Sigmoid colon (tissue), 7 donors: ENCODE measurements around the gene RPEL1. TPM values are rescaled to one million over a fixed set of nuclear protein-coding genes. Genes with fewer than 3 reads are reported as not detected.
"Not testable (repeated sequence)": the region's sequence is repeated elsewhere in the genome, so short reads cannot be mapped to it uniquely, and the experiment has no call there.

Source experiments
- DNase-seq: peaks from one replicate; pipeline ENCODE4 v3.0.0-alpha.2; 2019
- H3K27ac ChIP-seq, 4 donors: fragments of 200-600 bp; sonication (generic); one replicate each; pipeline ENCODE4 v1.5.1; 2016 to 2019; ENCODE audit warnings: mild to moderate bottlenecking in 1 of 4
- H3K27me3 ChIP-seq, 3 donors: fragments of 200-600 bp; sonication (generic); one replicate each; pipeline ENCODE4 v1.5.1; 2019; ENCODE audit warnings: mild to moderate bottlenecking in 1 of 3
- H3K36me3 ChIP-seq, 4 donors: fragments of 200-600 bp; sonication (generic); one replicate each; pipeline ENCODE4 v1.5.1; 2016 to 2019
- H3K4me1 ChIP-seq, 4 donors: fragments of 200-600 bp; sonication (generic); one replicate each; pipeline ENCODE4 v1.5.1; 2017 to 2019
- H3K4me3 ChIP-seq, 4 donors: fragments of 200-600 bp; sonication (generic); one replicate each; pipeline ENCODE4 v1.5.1; 2017 to 2019; ENCODE audit warnings: mild to moderate bottlenecking in 2 of 4, moderate library complexity in 1 of 4
- H3K9me3 ChIP-seq, 4 donors: fragments of 200-600 bp in 3 of 4; sonication (generic) in 3 of 4; one replicate each; pipeline versions ENCODE4 v1.5.1 to v1.6.1; 2013 to 2019
- EP300 ChIP-seq, 4 donors: sonication (generic); formaldehyde crosslinking; IDR thresholded peaks; one replicate each; pipeline ENCODE4 v1.6.1; 2017; ENCODE audit warnings: antibody characterized with exemption in 4 of 4
- POLR2A ChIP-seq, 2 donors: fragments of 450-650 bp; IDR thresholded peaks; one replicate each; pipeline ENCODE4 v1.6.1; 2016; ENCODE audit warnings: antibody characterized with exemption in 2 of 2, mild to moderate bottlenecking in 2 of 2, moderate library complexity in 2 of 2
- POLR2AphosphoS5 ChIP-seq, 4 donors: sonication (generic); formaldehyde crosslinking; IDR thresholded peaks; one replicate each; pipeline ENCODE4 v1.6.1; 2017; ENCODE audit warnings: antibody characterized with exemption in 4 of 4
- WGBS, 2 donors: extraction: QIAGEN DNeasy Blood & Tissue Kit; methylation state at CpG; one replicate each; pipeline ENCODE4 v1.1.7; 2013; 5-methylcytosine and 5-hydroxymethylcytosine counted together
- intact Hi-C: fragments of 100-400 bp; cut with DNase I; formaldehyde crosslinking; loops from one replicate; pipeline ENCODE4 v1.15.1; 2023
- polyA plus RNA-seq, 3 donors: library from polyadenylated mRNA; stranded (reverse); fragments of 200-250 nt; gene quantifications; one replicate each; pipeline ENCODE4 v1.2.3, GENCODE V29; 2013
- total RNA-seq, 4 donors: library from RNA; depleted of rRNA; stranded (reverse); fragments of >200 nt; gene quantifications; one replicate each; pipeline ENCODE4 v1.1.0, GENCODE V29; 2016
- TF ChIP-seq, protein P1 (sequence below), 4 experiments: fragments of 450-650 bp in 3 of 4; fragments of 200-600 bp in 1 of 4; IDR thresholded peaks; one replicate each; pipeline ENCODE4 v1.5.1; 2016 to 2019; ENCODE audit warnings: antibody characterized with exemption in 4 of 4, mild to moderate bottlenecking in 3 of 4, moderate library complexity in 2 of 4
- donor health status: healthy with polysubstance abuse.
- donor health status: Bipolar disorder and iron deficiency.
- donor health status: healthy.

The RPEL1 gene
- not detected for total RNA-seq
- under 1 TPM in 1 of 3 donors, not detected in 2; 0.03 TPM for polyA plus RNA-seq

DNA sequence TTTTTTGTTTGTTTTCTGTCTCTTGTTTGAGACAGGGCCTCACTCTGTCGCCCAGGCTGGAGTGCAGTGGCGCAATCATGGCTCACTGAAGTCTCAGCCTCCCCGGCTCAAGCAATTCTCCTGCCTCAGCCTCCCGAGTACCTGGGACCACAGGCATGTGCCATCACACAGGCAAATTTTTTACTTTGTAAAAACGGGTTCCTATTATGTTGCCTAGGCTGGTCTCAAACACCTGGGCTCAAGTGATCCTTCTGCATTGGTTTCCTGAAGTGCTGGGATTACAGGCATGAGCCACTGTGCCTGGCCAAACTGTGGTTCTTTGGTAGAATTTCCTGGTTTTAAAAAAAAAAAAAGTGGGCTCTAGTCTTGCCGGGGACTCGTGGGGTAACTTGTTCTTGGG, at the start of gene RPEL1:
Gene RPEL1 (plus strand): TSS at position 301 of the 400 bp plus-strand sequence. CDS start 110 bp downstream, outside the sequence.
- not testable (repeated sequence) for H3K9me3 ChIP-seq, H3K4me3 ChIP-seq, H3K27ac ChIP-seq, DNase-seq, H3K27me3 ChIP-seq, H3K36me3 ChIP-seq
- H3K4me1 ChIP-seq: peaks cover 0 to 14% (median 11%) of the 10 kb centered on the region in 4 donors
- 95% methylated on average over 7 of the region's 7 CpGs for WGBS, 2 donors
- intact Hi-C loops: loop anchor here (10.0 kb wide), 3 partner anchors 141 to 521 kb away; partner anchors contain the start of gene CYP17A1

DNA sequence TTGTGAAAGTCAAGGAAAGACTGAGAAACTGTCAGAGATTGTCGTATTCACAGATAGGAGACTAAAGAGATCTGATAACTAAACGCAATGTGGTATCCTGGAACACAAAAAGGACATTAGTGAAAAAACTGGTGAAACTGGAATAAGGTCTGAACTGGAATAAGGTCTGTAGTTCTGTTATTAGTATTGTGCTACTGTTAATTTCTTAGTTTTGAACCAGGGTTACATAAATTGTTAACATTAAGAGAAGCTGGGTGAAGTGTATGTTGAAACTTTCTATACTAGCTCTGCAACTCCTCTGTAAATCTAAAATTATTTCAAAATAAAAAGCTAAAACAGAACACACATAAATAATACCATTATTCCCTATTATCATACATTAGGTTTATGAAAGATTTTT, 49.2 kb upstream of the RPEL1 start:
- intact Hi-C loops: no loop called here
- Histone ChIP-seq H3K4me1 (peaks cover 0 to 14% (median 11%) of the 10 kb centered on the region in 4 donors), H3K4me3 (no peak overlapping the region), H3K27ac (peak overlapping the region in 1 of 4 donors; percentile 34), H3K9me3 (no peaks in the 10 kb centered on the region), H3K36me3 (no peaks in the 10 kb centered on the region), H3K27me3 (no peaks in the 10 kb centered on the region)
- 90 to 92% methylated on average over 2 of the region's 2 CpGs for WGBS, 2 donors
- DNase-seq: no peak
- no peak for TF ChIP-seq POLR2A (IDR thresholded peaks at IDR 0.05)
- TF ChIP-seq, protein P1, sequence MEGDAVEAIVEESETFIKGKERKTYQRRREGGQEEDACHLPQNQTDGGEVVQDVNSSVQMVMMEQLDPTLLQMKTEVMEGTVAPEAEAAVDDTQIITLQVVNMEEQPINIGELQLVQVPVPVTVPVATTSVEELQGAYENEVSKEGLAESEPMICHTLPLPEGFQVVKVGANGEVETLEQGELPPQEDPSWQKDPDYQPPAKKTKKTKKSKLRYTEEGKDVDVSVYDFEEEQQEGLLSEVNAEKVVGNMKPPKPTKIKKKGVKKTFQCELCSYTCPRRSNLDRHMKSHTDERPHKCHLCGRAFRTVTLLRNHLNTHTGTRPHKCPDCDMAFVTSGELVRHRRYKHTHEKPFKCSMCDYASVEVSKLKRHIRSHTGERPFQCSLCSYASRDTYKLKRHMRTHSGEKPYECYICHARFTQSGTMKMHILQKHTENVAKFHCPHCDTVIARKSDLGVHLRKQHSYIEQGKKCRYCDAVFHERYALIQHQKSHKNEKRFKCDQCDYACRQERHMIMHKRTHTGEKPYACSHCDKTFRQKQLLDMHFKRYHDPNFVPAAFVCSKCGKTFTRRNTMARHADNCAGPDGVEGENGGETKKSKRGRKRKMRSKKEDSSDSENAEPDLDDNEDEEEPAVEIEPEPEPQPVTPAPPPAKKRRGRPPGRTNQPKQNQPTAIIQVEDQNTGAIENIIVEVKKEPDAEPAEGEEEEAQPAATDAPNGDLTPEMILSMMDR (IDR thresholded peaks at IDR 0.05): no peak
- no peak for TF ChIP-seq POLR2AphosphoS5 (IDR thresholded peaks at IDR 0.05)
- no peak for TF ChIP-seq EP300 (IDR thresholded peaks at IDR 0.05)

DNA sequence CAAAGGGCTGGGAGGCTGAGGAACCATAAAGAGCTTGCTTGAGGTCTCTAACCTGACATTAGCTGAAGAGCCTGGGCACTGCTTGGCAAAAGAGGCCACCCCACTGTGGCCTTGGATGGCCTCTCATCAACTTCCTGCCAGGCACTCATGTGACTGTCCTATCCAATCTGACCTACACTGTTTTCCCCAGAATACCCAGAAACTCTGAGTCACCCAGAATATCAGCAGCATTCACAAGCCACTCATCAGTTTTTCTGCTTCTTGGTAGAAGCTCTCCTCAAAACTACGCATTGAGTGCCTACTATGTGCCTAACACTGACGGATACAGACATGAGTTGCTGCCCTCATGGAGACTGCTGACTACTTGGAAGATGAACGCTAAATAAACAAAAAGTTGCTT, 48.5 kb upstream of the RPEL1 start:
- peak in 3 of 4 donors; percentile 34 to 70 (median 50) for TF ChIP-seq POLR2AphosphoS5 (IDR thresholded peaks at IDR 0.05)
- peak in 1 of 4 donors; percentile 9 for TF ChIP-seq EP300 (IDR thresholded peaks at IDR 0.05)
- TF ChIP-seq, protein P1 (IDR thresholded peaks at IDR 0.05): no peak
- Histone ChIP-seq H3K9me3 (no peaks in the 10 kb centered on the region), H3K36me3 (no peaks in the 10 kb centered on the region), H3K27ac (peak overlapping the region in 3 of 4 donors; percentile 14 to 37 (median 34)), H3K4me1 (peaks cover 0 to 9% (median 6%) of the 10 kb centered on the region in 4 donors), H3K4me3 (no peak overlapping the region), H3K27me3 (no peaks in the 10 kb centered on the region)
- peak; percentile 65 for DNase-seq
- 76 to 78% methylated on average over 3 of the region's 3 CpGs for WGBS, 2 donors
- intact Hi-C loops: no loop called here

DNA sequence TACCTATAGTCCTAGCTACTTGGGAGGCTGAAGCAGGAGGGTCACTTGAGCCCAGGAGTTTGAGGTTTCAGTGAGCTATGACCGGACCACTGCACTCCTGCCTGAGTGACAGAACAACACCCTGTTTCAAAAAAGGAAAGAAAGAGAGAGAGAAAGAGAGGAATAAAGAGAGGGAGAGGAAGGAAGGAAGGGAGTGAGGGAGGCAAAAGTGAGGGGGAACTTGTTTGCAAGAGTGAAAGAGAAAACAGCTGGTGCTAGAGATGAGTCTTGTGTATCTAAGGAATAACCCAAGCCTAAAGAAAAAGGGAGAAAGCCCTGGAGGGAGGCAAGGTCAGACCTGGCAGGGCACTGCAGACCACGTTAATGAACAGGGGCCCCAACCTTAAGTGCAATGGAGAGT, 47.8 kb upstream of the RPEL1 start:
- intact Hi-C loops: no loop called here
- WGBS, 2 donors: 54 to 84% methylated on average over 2 of the region's 2 CpGs
- H3K36me3 ChIP-seq: no peaks in the 10 kb centered on the region
- no peaks in the 10 kb centered on the region for H3K9me3 ChIP-seq
- H3K27me3 ChIP-seq: no peaks in the 10 kb centered on the region
- H3K4me1 ChIP-seq: peaks cover 0 to 9% (median 6%) of the 10 kb centered on the region in 4 donors
- no peak for DNase-seq
- TF ChIP-seq POLR2AphosphoS5 (IDR thresholded peaks at IDR 0.05): no peak
- TF ChIP-seq, protein P1 (IDR thresholded peaks at IDR 0.05): no peak
- no peak for TF ChIP-seq POLR2A (IDR thresholded peaks at IDR 0.05)
- no peak for TF ChIP-seq EP300 (IDR thresholded peaks at IDR 0.05)
- H3K4me3 ChIP-seq: no peak overlapping the region
- H3K27ac ChIP-seq: peak overlapping the region in 2 of 4 donors; percentile 34 to 37

DNA sequence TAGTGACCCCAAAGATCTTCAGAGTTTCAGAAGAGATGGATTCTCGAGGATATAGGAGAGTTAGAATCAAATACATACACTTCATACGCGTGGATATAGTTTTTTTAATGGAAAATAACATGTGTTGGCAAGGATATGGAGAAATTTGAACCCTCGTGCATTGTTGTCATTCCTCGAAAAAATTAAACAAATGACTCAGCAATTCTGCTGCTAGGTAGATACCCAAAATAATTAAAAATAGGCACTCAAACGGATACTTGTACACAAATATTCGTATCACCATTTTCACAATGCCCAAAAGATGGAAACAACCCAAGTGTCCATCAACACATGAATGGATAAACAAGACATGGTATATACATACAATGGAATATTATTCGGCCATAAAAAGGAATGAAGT, 47.0 kb upstream of the RPEL1 start:
- WGBS, 2 donors: 89 to 91% methylated on average over 8 of the region's 8 CpGs
- DNase-seq: no peak
- Histone ChIP-seq H3K4me1 (peaks cover 0 to 5% (median 2%) of the 10 kb centered on the region in 4 donors), H3K9me3 (no peaks in the 10 kb centered on the region), H3K27ac (no peak overlapping the region), H3K4me3 (no peak overlapping the region), H3K27me3 (no peaks in the 10 kb centered on the region), H3K36me3 (no peaks in the 10 kb centered on the region)
- TF ChIP-seq, protein P1 (IDR thresholded peaks at IDR 0.05): no peak
- no peak for TF ChIP-seq EP300 (IDR thresholded peaks at IDR 0.05)
- TF ChIP-seq POLR2AphosphoS5 (IDR thresholded peaks at IDR 0.05): no peak
- TF ChIP-seq POLR2A (IDR thresholded peaks at IDR 0.05): no peak
- intact Hi-C loops: no loop called here
